ENCODE measurements around the gene DIO1.

DNA sequence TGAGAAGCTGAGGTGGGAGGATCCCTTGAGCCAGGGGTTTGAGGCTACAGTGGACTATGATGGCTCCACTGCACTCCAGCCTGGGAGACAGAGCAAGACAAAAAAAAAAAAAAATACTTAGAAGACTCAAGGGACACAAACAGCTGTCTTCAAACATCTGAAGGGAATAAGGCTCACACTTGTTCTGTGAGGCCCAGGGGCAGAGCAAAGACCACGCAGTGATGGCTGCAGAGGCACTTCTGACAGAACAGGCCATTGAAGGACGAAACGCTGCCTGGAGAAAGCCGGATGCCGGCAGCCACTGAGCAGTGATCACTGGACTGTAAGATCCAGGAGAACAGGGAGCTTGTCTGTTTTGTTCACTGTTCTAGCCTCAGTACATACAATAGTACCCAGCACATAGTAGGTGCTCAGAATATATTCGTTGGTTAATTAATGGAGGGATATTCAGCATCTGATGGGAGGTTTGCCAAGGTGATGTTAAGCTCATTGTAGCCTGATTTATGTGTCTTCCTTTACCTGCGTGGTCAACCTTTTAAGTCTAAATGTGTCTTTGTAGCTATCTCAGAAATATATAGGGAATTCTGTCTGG is 43.8 kb upstream of the DIO1 start:
- TF ChIP-seq CTCF (IDR thresholded peaks at IDR 0.05; ENCODE audit: poor library complexity, severe bottlenecking), result no peak
- no peak for TF ChIP-seq TAF1 (IDR thresholded peaks at IDR 0.05; ENCODE audit: low read depth)
- TF ChIP-seq MXI1 (conservative IDR thresholded peaks at IDR 0.05; ENCODE audit: poor library complexity, severe bottlenecking), result no peak
- no peak for TF ChIP-seq SMC3 (conservative IDR thresholded peaks at IDR 0.05; ENCODE audit: poor library complexity)
